Fibroblast of villous mesenchyme (primary cell): Measurements from ENCODE around the gene TRIM17. TPM values are rescaled to one million over a fixed set of nuclear protein-coding genes. Genes with fewer than 3 reads are reported as not detected.

ENCODE experiments used
- DNase-seq: peaks from one replicate; pipeline ENCODE4 v3.0.0-alpha.2; 2010; ENCODE audit warnings: low read depth
- H3K4me3 ChIP-seq: 2 replicates; pipeline ENCODE4 v1.5.1; 2011; ENCODE audit warnings: low read depth, mild to moderate bottlenecking, low read length
- CTCF ChIP-seq: IDR thresholded peaks from 2 replicates; pipeline ENCODE4 v1.5.1; 2012; ENCODE audit warnings: low read depth, mild to moderate bottlenecking, low read length; ENCODE audit not compliant: insufficient read depth
- total RNA-seq: library from RNA; depleted of rRNA; stranded (reverse); fragments of >200 nt; gene quantifications from 2 replicates; pipeline ENCODE4 v1.2.3, GENCODE V29; 2012

The TRIM17 gene
- total RNA-seq, 1 donor, result 0.43 TPM

- no peak for DNase-seq
- H3K4me3 ChIP-seq, result no peak overlapping the region
- TF ChIP-seq CTCF, result no peak
Measured at GRCh38 chr1:228373681-228374571, 42.7 kb downstream of the TRIM17 start.

- TF ChIP-seq CTCF, result no peak
- no peak for DNase-seq
- no peak overlapping the region for H3K4me3 ChIP-seq
Measured at GRCh38 chr1:228373004-228373680, 43.5 kb downstream of the TRIM17 start.

GRCh38 chr1:228372183-228373003 is 44.3 kb downstream of the TRIM17 start:
- no peak for DNase-seq
- no peak overlapping the region for H3K4me3 ChIP-seq
- no peak for TF ChIP-seq CTCF

- no peak for TF ChIP-seq CTCF
- no peak overlapping the region for H3K4me3 ChIP-seq
- no peak for DNase-seq
Measured at GRCh38 chr1:228371741-228372182, 44.9 kb downstream of the TRIM17 start.

GRCh38 chr1:228370941-228371740 is 45.5 kb downstream of the TRIM17 start:
- H3K4me3 ChIP-seq, result no peak overlapping the region
- no peak for TF ChIP-seq CTCF
- DNase-seq, result no peak

- H3K4me3 ChIP-seq, result no peak overlapping the region
- TF ChIP-seq CTCF, result no peak
- DNase-seq, result no peak
Measured at GRCh38 chr1:228370439-228370940, 46.2 kb downstream of the TRIM17 start.
